T follicular helper cell (primary cell): ENCODE results near the gene ABHD12B.
"Not testable (repeated sequence)": the region's sequence is repeated elsewhere in the genome, so short reads cannot be mapped to it uniquely, and the experiment has no call there.

ENCODE experiments used
- DNase-seq: peaks from one replicate; pipeline ENCODE4 v3.0.0-alpha.2; 2020; ENCODE audit warnings: low read depth

The ABHD12B gene

DNA sequence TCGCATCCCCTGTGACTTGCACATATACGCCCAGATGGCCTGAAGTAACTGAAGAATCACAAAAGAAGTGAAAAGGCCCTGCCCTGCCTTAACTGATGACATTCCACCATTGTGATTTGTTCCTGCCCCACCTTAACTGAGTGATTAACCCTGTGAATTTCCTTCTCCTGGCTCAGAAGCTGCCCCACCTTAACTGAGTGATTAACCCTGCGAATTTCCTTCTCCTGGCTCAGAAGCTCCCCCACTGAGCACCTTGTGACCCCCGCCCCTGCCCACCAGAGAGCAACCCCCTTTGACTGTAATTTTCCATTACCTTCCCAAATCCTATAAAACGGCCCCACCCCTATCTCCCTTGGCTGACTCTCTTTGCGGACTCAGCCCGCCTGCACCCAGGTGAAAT is 24.6 kb downstream of the ABHD12B start:
- DNase-seq: not testable (repeated sequence)

DNA sequence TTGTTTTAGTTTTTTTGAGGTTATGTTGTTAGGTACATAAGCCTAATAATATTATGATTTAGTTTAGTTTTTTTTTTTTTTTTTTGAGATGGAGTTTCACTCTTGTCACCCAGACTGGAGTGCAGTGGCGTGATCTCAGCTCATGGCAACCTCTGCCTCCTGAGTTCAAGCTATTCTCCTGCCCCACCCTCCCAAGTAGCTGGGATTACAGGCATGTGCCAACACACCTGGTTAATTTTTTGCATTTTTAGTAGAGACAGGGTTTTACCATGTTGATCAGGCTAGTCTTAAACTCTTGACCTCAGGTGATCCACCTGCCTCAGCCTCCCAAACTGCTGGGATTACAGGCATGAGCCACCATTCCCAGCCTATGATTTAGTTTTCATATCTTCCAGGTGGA is 25.2 kb downstream of the ABHD12B start:
- DNase-seq: not testable (repeated sequence)

DNA sequence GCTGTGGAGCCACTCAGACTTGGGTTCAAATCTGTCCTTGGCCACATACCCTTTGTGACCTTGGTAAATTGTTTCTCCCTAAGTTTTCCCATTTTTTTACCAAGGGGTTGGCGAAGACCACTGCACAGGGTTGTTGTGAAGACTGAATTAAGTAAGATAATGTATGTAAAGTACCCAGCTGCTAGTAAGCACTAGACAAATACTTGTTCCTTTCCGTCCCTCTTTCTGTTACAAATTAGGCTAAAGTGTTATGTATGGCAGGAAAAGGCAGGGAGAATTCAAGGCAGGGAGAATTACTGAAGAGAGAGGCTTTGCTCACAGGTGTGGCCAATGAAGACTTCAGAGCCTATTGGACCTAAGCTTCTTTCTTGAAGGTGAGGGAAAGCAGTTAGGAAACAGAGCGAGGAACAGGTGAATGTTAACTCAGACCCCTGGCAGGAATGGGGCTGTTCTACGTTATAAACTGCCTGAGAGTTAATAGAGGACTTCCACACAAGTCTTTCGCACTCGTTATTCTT is 25.9 kb downstream of the ABHD12B start:
- no peak for DNase-seq

DNA sequence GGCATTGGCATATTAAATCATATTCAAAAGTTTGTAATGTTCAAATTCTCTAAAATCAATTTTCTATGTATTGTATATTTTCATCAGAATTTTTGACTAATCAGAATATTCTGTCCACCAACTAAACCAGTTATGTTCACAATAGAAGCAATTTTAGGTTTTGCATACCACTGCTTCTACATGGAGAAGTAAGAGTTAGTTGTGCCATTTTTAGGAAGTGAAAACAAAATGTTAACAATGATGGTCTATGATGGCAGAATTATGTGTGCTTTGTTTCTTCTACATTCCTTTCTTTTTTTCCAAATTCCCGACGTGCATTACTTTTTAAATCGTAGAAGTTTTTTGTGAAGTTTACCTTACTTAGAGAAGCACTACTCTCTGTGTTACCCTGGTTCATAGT is 29.5 kb downstream of the ABHD12B start:
- no peak for DNase-seq

DNA sequence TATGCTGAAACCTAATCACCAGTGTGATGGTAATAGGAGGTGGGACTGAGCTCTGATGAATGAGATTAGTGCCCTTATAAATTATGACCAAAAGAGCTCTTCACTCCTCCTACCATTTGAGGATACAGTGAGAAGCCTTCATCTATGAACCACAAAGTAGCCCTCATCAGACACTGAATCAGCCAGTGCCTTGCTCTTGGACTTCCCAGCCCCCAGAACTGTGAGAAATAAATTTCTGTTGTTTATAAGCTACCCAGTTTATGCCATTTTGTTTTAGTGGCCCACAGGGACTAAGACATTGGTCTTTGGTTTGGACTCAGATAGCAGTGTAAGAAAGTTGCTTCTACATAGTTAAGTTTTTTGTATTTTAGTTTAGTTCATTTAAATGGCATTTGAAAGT is 32.9 kb downstream of the ABHD12B start:
- no peak for DNase-seq

DNA sequence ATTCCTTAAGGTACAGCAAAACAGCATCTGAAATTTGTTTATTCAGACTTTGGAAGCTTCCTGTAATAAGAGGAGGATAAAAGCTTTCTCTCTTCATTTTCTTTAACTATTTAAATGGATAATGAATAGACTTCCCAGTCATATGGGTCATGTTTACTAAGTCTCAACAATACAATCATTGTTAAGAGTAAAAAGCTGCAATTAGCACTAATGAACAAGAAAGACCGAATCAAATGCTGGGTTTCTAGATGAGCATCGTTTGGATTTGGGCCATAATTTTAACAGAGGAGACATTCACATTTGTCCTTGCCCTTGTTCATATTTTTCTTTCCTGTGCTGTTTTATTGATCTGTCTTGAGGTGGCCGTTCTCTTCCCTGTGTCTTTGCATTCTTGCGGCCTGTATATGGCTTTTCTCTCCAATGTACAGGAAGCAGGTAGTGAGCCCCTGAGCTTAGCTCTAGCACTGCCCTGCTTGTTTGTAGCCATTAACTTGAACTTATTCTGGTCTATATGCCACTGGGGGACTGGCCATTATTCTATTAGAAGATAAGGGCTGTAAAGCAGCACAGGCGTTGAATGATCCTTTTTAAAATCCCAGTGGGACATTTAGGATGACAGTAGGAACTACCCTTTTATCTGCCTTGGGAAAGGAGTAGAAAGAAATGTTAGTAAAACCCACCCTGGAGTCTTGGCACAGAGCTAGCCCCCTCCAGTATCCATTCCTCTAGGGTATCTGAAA is 34.6 kb downstream of the ABHD12B start:
- no peak for DNase-seq

DNA sequence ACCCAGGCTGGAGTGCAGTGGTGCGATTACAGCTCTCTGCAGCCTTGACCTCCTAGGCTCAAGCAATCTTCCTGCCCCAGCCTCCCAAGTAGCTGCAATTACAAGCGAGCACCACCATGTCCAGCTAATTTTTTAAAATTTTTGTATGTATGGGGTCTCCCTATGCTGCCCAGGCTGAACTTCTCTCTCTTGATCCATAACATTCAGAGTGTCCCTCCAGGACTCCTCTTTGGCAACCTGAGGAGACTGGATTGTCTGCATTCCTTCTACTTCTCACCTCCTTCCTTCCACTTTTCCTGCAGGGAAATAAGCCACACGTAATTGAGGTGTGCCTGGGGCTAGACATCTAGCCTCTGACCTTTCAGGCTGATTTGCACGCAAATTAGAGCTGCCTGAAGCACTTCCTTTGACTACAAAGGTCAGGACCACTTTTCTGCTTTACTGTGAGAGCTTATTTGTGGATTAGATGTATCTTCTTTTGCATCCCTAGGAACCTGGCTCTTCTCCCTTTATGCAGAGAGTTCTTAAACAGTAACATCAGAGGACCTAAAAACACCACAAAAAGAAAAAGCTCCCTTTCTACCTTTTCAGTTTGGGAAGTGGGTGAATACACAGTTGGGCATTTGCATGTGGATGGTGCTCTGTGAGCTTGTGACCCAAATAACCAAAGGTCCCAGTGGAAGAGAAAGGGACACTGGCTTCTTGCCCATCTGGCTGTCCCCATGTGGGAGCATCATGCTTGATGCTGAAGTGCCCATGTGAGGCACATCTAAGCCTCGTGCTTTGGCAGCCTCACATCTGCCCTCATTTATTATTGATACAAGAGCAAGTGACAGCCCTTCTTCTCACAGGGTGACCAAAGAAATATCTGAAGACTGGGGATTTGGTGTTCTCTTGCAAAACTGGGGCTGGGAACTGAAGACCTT is 38.9 kb downstream of the ABHD12B start:
- no peak for DNase-seq

DNA sequence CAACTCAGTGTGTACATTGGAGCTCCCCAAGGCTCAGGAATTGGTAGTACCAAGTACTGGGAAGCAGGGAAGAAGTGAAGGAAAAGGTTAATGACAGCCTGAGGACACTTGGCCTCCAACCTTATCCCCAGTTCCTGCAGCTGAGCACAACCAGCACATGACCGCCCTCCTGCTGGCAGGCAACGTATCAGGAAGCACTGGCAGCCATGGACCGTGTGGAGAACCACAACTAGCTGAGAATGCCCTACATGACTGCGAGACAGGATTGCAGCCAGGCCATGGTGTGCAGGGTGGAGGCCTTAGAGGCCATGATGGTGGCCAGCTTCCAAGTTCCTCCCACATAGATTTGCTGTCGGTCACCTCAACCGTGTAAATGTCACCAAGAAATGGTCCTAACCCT is 45.6 kb downstream of the ABHD12B start:
- no peak for DNase-seq

DNA sequence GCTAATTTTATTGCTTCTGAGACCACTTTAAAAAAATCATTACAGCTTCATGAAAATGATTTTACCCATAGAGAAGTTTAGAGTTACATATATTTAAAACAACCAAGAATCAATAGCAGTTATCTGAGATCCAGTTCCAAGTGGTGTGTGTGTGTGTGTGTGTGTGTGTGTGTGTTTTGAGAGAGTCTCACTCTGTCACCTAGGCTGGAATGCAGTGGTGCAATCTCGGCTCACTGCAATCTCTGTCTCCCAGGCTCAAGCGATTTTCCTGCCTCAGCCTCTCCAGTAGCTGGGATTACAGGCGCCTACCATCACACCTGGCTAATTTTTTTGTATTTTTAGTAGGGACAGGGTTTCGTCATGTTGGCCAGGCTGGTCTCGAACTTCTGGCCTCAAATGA is 47.7 kb downstream of the ABHD12B start:
- DNase-seq: not testable (repeated sequence)

DNA sequence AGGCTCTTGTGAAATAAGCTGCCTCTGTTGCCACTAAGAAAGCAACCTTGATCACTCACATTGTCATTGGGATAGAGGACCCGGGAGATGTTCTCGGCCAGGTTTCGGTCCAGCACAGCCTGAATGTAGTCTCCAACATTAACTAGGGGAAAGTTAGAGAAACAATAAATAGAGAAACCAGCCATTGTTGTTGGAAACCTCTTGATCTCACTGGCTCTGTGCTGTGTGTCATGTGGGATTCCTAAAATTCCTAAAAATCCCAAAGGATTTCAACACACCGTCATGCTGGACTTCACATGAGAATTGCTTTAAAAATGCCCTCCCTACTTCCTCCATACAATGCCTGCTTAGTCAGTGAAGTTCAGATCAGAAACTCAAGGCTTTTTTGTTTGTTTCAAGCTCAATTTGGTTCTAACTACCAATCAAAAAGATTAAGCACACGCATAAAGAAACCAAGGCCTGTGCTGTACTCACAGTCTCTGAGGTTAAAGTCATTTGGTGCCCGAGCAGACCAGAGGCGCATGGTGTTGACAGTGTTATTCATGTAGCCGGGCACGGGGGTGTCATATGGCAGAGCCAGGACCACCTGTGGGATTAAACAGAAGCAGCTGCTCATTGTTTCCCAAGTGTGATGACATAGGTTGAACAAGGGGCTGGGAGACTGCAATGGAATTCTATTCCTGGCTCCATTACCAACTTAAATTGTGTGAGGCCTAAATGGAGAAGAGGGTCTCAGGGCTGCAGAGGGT is 48.8 kb downstream of the ABHD12B start:
- DNase-seq: no peak

DNA sequence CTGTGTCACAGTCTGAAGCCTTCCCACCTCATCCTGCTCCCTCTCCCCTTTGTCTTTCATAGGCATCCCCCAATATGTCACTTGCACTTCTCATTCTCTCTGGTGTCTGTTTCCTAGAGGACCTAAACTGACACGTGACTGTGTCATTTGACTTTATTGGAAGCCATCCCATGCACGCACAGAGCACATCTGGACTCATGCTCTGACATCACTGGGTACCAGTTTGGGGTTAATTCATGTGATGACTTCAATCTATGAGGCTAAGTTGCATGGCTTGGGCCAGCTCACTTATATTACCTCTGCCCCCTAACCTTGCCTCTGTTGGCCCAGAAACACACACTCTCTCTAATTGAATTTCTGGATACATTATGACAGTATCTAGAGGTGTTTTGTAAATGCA is 51.0 kb downstream of the ABHD12B start:
- DNase-seq: no peak

DNA sequence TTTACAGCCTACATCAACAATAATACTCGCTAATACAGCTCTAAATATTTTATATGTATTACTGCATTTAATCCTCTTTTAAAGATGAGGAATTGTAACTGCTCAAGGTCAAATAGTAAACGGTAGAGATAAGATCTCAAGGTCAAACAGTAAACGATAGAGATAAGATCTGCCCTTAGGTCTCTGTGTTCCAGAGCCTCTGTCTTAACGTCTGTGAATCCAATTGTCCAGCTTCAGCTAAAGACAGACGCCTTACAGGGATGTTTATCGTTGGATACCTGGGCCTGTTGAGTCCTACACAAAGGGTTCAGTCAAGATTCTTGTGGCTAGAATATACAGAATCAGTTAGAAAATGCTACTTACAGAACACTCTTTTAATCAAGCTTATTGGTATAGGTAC is 52.4 kb downstream of the ABHD12B start:
- DNase-seq: no peak

DNA sequence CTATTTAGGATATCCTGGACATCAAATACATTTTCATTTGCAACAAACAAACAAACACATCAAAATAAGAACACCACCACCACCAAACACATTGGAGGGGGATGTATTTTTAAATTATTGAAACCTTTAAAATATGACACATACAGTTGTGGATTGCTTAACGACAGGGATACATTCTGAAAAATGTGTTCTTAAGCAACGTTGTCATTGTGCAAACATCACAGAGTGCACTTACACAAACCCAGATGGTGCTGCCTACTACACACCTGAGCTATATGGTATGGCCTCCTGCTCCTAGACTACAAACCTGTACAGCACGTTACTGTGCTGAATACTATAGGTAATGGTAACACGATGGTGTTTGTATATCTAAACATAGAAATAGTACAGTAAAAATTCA is 53.0 kb downstream of the ABHD12B start:
- DNase-seq: no peak

DNA sequence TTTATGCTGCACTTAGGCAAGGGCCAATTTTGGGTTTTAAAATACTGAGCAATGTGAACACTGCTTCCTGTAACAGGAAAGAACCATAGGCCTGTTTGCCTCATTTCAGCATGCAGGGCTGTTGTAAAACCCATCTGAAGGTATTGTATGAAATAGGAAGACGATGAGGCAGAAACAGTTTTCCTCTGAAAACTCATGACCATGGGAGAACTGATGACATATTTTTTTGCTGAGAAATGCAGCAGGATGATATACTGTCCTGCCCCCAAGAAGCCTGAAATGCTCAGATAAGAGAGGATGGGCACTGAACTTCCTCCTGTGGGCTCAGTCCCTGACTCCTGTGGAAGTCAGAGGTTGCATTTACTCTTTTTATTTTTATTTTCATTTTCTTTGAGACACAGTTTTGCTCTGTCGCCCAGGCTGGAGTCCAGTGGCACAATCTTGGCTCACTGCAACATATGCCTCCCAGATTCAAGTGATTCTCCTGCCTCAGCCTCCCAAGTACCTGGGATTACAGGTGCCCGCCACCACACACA is 55.1 kb downstream of the ABHD12B start:
- no peak for DNase-seq

DNA sequence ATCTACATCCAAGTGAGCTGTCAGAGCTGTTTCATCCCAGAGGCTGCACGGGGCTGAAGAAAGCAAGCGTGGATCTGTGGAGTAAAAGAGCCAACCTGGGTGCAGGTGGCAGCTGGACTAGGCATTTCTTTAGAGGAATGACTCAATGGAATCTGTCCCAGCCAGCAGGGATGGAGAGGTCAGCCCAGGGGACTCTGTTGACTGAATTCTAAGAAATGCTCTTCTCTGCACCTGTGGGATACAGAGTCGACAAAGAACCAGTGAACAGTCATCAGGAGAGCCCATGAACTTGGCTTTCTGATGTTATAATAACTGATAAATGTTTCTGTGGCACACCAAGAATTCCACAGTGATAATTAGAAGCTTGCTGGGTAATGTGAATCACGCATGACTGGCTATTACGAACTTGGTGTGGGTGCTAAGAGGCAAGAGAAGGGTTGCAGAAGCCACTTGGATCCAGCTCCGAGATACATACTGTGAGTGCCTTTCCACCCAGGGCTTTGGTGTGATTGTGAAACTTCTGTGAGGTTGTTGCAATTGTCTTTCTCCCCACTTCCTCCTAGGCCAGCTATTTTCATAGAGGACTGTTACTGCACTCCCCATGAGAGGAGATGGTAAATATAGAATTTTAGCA is 56.3 kb downstream of the ABHD12B start:
- DNase-seq: no peak

DNA sequence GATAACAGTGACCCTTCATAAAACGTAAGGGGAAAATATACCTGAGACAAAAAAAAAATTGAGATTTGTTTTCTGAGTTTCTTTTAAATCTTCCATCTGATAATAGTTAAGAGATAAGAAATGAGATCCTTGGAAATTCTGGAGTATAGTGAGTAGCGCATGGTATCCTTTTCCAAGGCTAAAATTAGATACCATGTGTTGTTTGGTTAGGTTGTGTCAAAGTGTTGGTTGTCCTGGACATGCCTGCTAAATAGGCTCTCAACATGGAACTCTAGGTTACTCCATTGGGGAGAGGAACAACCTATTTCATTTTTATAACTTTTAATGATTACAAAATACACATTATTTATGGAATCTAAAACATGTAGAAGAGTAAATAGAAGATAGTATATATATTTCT is 57.7 kb downstream of the ABHD12B start:
- DNase-seq: no peak

DNA sequence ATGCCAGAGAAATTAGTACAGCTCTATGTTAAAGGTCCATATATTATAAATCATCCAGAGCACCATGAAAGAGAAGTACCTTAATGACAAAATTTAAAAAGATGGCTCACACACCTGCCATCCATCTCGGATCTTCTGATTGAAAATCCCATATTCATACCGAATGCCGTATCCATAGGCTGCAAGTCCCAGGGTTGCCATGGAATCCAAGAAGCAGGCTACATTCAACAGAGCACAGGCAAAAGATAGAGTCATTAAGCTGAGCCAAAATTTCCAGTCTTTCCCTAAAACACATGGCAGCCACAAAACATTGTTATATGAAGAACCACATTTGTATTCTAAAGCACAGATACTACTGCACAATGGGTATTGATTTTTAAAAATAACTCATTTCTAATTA is 59.7 kb downstream of the ABHD12B start:
- DNase-seq: no peak

DNA sequence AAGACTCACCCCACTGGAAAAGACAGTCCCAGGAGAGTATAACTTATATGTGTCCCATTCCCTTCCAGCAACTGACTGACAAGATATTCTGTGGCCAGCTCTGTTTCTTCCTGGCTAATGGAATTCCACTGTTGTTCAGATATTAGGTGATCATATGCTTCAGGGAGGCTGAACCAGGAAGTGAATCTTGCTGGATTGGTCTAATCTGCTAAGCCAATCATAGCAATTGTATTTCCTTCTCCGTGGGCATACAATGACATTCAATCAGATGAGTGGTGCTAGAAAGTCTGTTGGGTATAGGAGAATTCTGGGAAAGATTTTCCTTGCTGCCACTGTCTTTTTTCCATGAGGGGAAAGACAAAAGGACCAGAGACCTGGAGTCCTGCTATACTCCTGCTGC is 60.3 kb downstream of the ABHD12B start:
- DNase-seq: no peak

DNA sequence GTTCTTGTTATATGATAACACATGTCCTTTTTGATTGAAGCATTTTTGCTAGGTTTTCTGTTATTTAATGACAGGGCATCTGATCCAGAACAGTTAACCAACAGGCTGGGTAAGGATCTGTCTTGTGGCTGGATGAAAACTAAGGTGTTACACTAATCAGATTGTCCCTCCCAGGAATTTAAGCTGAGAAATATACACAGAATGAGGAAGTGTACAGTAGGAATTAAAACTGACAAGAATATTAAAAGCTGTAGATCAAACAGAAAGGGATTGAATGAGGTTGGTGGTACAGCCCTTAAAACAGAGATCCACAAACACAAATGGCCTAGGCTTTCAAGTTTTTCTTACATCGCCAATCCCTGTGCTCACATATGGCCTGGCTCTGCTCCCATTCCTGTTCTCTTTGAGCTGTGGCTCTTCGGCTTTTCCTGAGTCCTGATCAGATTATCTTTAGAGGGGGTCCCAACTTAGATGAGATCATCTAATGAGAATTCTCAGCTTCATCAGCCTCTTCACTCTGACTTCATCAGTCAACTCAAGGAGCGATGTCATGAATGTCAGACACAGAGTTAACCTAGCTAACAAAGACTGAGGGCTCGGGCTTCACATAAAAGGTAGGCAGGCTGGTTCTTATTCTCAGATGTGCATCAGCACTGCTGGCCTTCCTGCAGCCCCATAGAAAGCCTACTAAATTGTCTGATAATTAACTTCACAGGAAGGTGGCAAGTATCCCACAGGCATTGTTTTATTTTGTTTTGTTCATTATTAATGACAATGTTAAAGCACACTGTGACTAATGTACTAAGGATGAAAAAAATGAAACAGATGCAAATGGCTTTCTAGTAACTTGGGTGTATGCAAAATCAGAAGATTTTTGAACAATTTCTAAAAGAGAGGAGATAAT is 61.0 kb downstream of the ABHD12B start:
- DNase-seq: no peak
